ENCODE data around the gene NBAS. TPM values are rescaled to one million over a fixed set of nuclear protein-coding genes. Genes with fewer than 3 reads are reported as not detected.

NBAS gene
- total and polyA plus RNA-seq, 2 donors (not counting 1 experiment from before 2014, with no cell fraction given), result 27.0 to 124 TPM

- Histone ChIP-seq H2AFZ (ENCODE audit: low read length) (no peak overlapping the region), H3K4me2 (ENCODE audit: extremely low read depth, insufficient read depth, low read length) (no peak overlapping the region), H3K79me2 (ENCODE audit: control insufficient read depth, insufficient read depth, low read length) (no peaks in the 10 kb centered on the region), H3K4me1 (ENCODE audit: control insufficient read depth, extremely low read depth, insufficient read depth, low read length) (no peaks in the 10 kb centered on the region), H3K4me3 (replicated peaks in 1 of 4; ENCODE audit: control extremely low read depth in 1 of 4, insufficient read depth in 1 of 4, low read depth in 3 of 4, low read length in 4 of 4) (no peak overlapping the region), H4K20me1 (ENCODE audit: control insufficient read depth, extremely low read depth, insufficient read depth, low read length) (no peaks in the 10 kb centered on the region), H3K27ac (ENCODE audit: insufficient read depth, low read length) (no peak overlapping the region), H3K36me3 (ENCODE audit: control insufficient read depth, insufficient read depth, low read length) (peaks cover 1% of the 10 kb centered on the region), H3K9ac (ENCODE audit: insufficient read depth, low read length) (no peak overlapping the region), H3K9me3 (ENCODE audit: control insufficient read depth, insufficient read depth, low read depth, low read length) (no peaks in the 10 kb centered on the region), H3K27me3 (ENCODE audit: control insufficient read depth, insufficient read depth, low read length) (no peaks in the 10 kb centered on the region)
- no peak for DNase-seq (ENCODE audit: low read depth in 2 of 2)
- TF ChIP-seq EZH2 (IDR thresholded peaks at IDR 0.05; ENCODE audit: low read length, missing control alignments) (no peak), CTCF (conservative IDR thresholded peaks at IDR 0.05 in 1 of 2, IDR thresholded peaks at IDR 0.05 in 1 of 2; ENCODE audit: low read depth in 1 of 2, low read length in 2 of 2) (no peak)
These were observed 189.1 kb downstream of the NBAS start for GRCh38 chr2:15372019-15372418.

- Histone ChIP-seq H4K20me1 (ENCODE audit: control insufficient read depth, extremely low read depth, insufficient read depth, low read length) (no peaks in the 10 kb centered on the region), H3K27me3 (ENCODE audit: control insufficient read depth, insufficient read depth, low read length) (no peaks in the 10 kb centered on the region), H3K27ac (ENCODE audit: insufficient read depth, low read length) (no peak overlapping the region), H3K36me3 (ENCODE audit: control insufficient read depth, insufficient read depth, low read length) (peaks cover 1% of the 10 kb centered on the region), H2AFZ (ENCODE audit: low read length) (no peak overlapping the region), H3K4me3 (replicated peaks in 1 of 4; ENCODE audit: control extremely low read depth in 1 of 4, insufficient read depth in 1 of 4, low read depth in 3 of 4, low read length in 4 of 4) (no peak overlapping the region), H3K9me3 (ENCODE audit: control insufficient read depth, insufficient read depth, low read depth, low read length) (no peaks in the 10 kb centered on the region), H3K79me2 (ENCODE audit: control insufficient read depth, insufficient read depth, low read length) (no peaks in the 10 kb centered on the region), H3K9ac (ENCODE audit: insufficient read depth, low read length) (no peak overlapping the region), H3K4me1 (ENCODE audit: control insufficient read depth, extremely low read depth, insufficient read depth, low read length) (no peaks in the 10 kb centered on the region), H3K4me2 (ENCODE audit: extremely low read depth, insufficient read depth, low read length) (no peak overlapping the region)
- no peak for DNase-seq (ENCODE audit: low read depth in 2 of 2)
- TF ChIP-seq EZH2 (IDR thresholded peaks at IDR 0.05; ENCODE audit: low read length, missing control alignments) (no peak), CTCF (conservative IDR thresholded peaks at IDR 0.05 in 1 of 2, IDR thresholded peaks at IDR 0.05 in 1 of 2; ENCODE audit: low read depth in 1 of 2, low read length in 2 of 2) (no peak)
These were observed 192.0 kb downstream of the NBAS start for GRCh38 chr2:15369129-15369528.

GRCh38 chr2:15367715-15368114 is 193.4 kb downstream of the NBAS start:
- no peak overlapping the region for H3K9ac ChIP-seq (ENCODE audit: insufficient read depth, low read length)
- H2AFZ ChIP-seq (ENCODE audit: low read length), result no peak overlapping the region
- H3K27me3 ChIP-seq (ENCODE audit: control insufficient read depth, insufficient read depth, low read length), result no peaks in the 10 kb centered on the region
- H3K4me3 ChIP-seq (replicated peaks in 1 of 4; ENCODE audit: control extremely low read depth in 1 of 4, insufficient read depth in 1 of 4, low read depth in 3 of 4, low read length in 4 of 4), result no peak overlapping the region
- H3K79me2 ChIP-seq (ENCODE audit: control insufficient read depth, insufficient read depth, low read length), result no peaks in the 10 kb centered on the region
- H3K4me2 ChIP-seq (ENCODE audit: extremely low read depth, insufficient read depth, low read length), result no peak overlapping the region
- no peaks in the 10 kb centered on the region for H3K36me3 ChIP-seq (ENCODE audit: control insufficient read depth, insufficient read depth, low read length)
- no peaks in the 10 kb centered on the region for H4K20me1 ChIP-seq (ENCODE audit: control insufficient read depth, extremely low read depth, insufficient read depth, low read length)
- no peaks in the 10 kb centered on the region for H3K9me3 ChIP-seq (ENCODE audit: control insufficient read depth, insufficient read depth, low read depth, low read length)
- H3K4me1 ChIP-seq (ENCODE audit: control insufficient read depth, extremely low read depth, insufficient read depth, low read length), result no peaks in the 10 kb centered on the region
- H3K27ac ChIP-seq (ENCODE audit: insufficient read depth, low read length), result no peak overlapping the region
- no peak for TF ChIP-seq CTCF (conservative IDR thresholded peaks at IDR 0.05 in 1 of 2, IDR thresholded peaks at IDR 0.05 in 1 of 2; ENCODE audit: low read depth in 1 of 2, low read length in 2 of 2)
- TF ChIP-seq EZH2 (IDR thresholded peaks at IDR 0.05; ENCODE audit: low read length, missing control alignments), result no peak
- DNase-seq (ENCODE audit: low read depth in 2 of 2), result no peak
